HEK293 (cell line): ENCODE results near the gene AMPD3.

ENCODE experiments used
- CTCF ChIA-PET: fragments of 350-600 bp; formaldehyde crosslinking; extraction: SDS; loops from one replicate; lab custom pipeline; 2021; ENCODE audit warnings: antibody characterized with exemption; lab: Yijun Ruan, JAX
- POLR2A ChIA-PET: fragments of 300-600 bp; formaldehyde crosslinking; extraction: SDS; loops from one replicate; lab custom pipeline; 2020; ENCODE audit warnings: antibody characterized with exemption, inconsistent platforms; lab: Yijun Ruan, JAX
- H3K27ac ChIP-seq: fragments of 200-500 bp; sonication (Bioruptor generic); 2 replicates; pipeline ENCODE4 v1.5.1; 2014; ENCODE audit warnings: low read depth, low read length, control low read depth, inconsistent platforms; ENCODE audit errors: extremely low read depth
- H3K36me3 ChIP-seq, 2 experiments: fragments of 200-500 bp in 1 of 2; sonication (Bioruptor generic) in 1 of 2; 1 replicate in 1 of 2; 2 replicates in 1 of 2; pipeline ENCODE4 v1.5.1; 2014 to 2017; ENCODE audit warnings: inconsistent platforms in 2 of 2, low read length in 2 of 2; ENCODE audit not compliant: control insufficient read depth in 2 of 2, insufficient read depth in 1 of 2
- H3K4me1 ChIP-seq: fragments of 200-500 bp; sonication (Bioruptor generic); 2 replicates; pipeline ENCODE4 v1.5.1; 2014; ENCODE audit warnings: mild to moderate bottlenecking, low read length, inconsistent platforms; ENCODE audit not compliant: control insufficient read depth, insufficient read depth
- H3K4me3 ChIP-seq: 2 replicates; pipeline ENCODE4 v1.5.1; 2011; ENCODE audit warnings: low read depth, mild to moderate bottlenecking, control low read depth, low read length, moderate library complexity
- H3K9me3 ChIP-seq: fragments of 200-500 bp; sonication (Bioruptor generic); 2 replicates; pipeline ENCODE4 v1.5.1; 2014; ENCODE audit warnings: low read depth, low read length, inconsistent platforms; ENCODE audit not compliant: control insufficient read depth, insufficient read depth
- SETDB1 ChIP-seq: IDR thresholded peaks from one replicate; pipeline ENCODE4 v1.6.1; 2017; ENCODE audit warnings: mild to moderate bottlenecking, low read length, moderate library complexity, mixed read lengths; ENCODE audit not compliant: insufficient read length
- YY2 ChIP-seq: fragments of 450-650 bp; formaldehyde crosslinking; IDR thresholded peaks from 2 replicates; pipeline ENCODE4 v1.5.1; 2016; ENCODE audit warnings: missing biosample characterization, missing genetic modification characterization
- ZBTB8A ChIP-seq: fragments of 450-650 bp; formaldehyde crosslinking; IDR thresholded peaks from 2 replicates; pipeline ENCODE4 v1.5.1; 2016; ENCODE audit warnings: missing biosample characterization, missing genetic modification characterization
- ZFP37 ChIP-seq: fragments of 450-650 bp; formaldehyde crosslinking; IDR thresholded peaks from 2 replicates; pipeline ENCODE4 v1.5.1; 2016; ENCODE audit warnings: missing biosample characterization, missing genetic modification characterization
- ZNF133 ChIP-seq: fragments of 450-650 bp; formaldehyde crosslinking; IDR thresholded peaks from 2 replicates; pipeline ENCODE4 v1.5.1; 2016; ENCODE audit warnings: missing biosample characterization, missing genetic modification characterization
- ZNF366 ChIP-seq: fragments of 450-650 bp; formaldehyde crosslinking; conservative IDR thresholded peaks from 2 replicates; pipeline ENCODE4 v1.5.1; 2016; ENCODE audit warnings: missing biosample characterization, missing genetic modification characterization
- ZNF416 ChIP-seq: fragments of 450-650 bp; formaldehyde crosslinking; IDR thresholded peaks from 2 replicates; pipeline ENCODE4 v1.5.1; 2016; ENCODE audit warnings: missing biosample characterization, missing genetic modification characterization
- ZNF473 ChIP-seq: fragments of 450-650 bp; formaldehyde crosslinking; IDR thresholded peaks from 2 replicates; pipeline ENCODE4 v1.5.1; 2017; ENCODE audit warnings: missing biosample characterization, missing genetic modification characterization
- ZNF571 ChIP-seq: fragments of 450-650 bp; formaldehyde crosslinking; IDR thresholded peaks from 2 replicates; pipeline ENCODE4 v1.5.0; 2017; ENCODE audit warnings: missing biosample characterization, missing genetic modification characterization
- ZNF639 ChIP-seq: fragments of 450-650 bp; formaldehyde crosslinking; IDR thresholded peaks from 2 replicates; pipeline ENCODE4 v1.5.1; 2016; ENCODE audit warnings: missing biosample characterization, missing genetic modification characterization
- TF ChIP-seq, protein P1 (sequence below): fragments of 450-650 bp; formaldehyde crosslinking; IDR thresholded peaks from 2 replicates; pipeline ENCODE4 v1.5.1; 2016; ENCODE audit warnings: missing biosample characterization, missing genetic modification characterization

The AMPD3 gene

DNA sequence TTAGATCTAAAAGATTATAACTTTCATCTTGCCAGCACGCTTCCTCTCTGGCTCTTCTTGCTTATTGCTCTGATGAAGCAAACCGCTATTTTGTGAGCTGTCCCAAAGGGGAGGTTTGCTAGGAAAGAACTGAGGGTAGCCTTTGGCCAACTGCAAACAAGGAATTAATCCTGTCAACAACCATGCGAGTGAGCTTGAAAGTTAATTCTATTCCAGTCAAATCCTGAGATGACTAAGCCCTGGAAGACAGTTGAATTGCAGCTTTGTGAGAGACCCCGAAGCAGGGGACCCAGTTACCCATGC, 96.2 kb downstream of the AMPD3 start:
- H3K27ac ChIP-seq = no peak overlapping the region
- CTCF ChIA-PET = interaction anchor here (0.9 to 1.3 kb wide), 2 partner anchors 10 kb away, joined by 3 to 4 read pairs; partner anchors contain the start of gene RNF141
- no peaks in the 10 kb centered on the region for H3K4me1 ChIP-seq
- POLR2A ChIA-PET = no interaction called here
- TF ChIP-seq ZNF571 = no peak
- TF ChIP-seq YY2 (tag by site-specific recombination) = no peak
- no peak for TF ChIP-seq ZFP37 (tag by site-specific recombination)
- TF ChIP-seq, protein P1, sequence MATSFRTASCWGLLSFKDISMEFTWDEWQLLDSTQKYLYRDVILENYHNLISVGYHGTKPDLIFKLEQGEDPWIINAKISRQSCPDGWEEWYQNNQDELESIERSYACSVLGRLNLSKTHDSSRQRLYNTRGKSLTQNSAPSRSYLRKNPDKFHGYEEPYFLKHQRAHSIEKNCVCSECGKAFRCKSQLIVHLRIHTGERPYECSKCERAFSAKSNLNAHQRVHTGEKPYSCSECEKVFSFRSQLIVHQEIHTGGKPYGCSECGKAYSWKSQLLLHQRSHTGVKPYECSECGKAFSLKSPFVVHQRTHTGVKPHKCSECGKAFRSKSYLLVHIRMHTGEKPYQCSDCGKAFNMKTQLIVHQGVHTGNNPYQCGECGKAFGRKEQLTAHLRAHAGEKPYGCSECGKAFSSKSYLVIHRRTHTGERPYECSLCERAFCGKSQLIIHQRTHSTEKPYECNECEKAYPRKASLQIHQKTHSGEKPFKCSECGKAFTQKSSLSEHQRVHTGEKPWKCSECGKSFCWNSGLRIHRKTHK (tag by site-specific recombination) = no peak
- TF ChIP-seq, all 188 proteins: peak for 0
- no peaks in the 10 kb centered on the region for H3K36me3 ChIP-seq
- H3K9me3 ChIP-seq = no peaks in the 10 kb centered on the region
- no peak overlapping the region for H3K4me3 ChIP-seq

DNA sequence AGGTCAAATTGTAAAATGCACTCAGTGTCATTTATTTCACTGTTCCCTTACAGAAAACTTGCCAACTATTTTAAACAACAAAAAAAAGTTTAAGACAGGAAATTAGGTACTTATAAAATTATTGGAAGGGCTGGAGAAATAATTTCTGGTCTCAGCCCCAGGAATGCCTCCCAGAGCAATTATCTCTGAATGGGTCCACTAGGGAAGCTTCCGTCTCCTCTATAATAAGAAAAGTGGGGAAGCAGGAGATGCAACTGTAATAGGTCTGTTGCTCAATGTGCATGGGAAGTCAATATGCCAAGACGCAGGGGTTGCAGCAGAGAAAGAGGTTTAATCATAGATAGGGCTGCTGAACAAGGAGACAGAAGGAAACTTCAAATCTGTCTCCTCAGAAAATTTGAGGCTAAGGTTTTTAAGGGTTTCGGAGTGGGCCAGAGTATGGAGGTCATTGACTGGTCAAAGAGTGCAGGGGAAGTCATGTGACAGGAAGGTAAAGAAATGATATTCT, 96.8 kb downstream of the AMPD3 start:
- TF ChIP-seq ZNF639 (tag by site-specific recombination) = no peak
- peak; percentile 27 for TF ChIP-seq SETDB1
- H3K9me3 ChIP-seq = no peaks in the 10 kb centered on the region
- POLR2A ChIA-PET = no interaction called here
- CTCF ChIA-PET = interaction anchor here (1.3 kb wide), 1 partner anchor 11 kb away, joined by 3 read pairs; the partner anchor contains the start of gene RNF141
- no peak overlapping the region for H3K27ac ChIP-seq
- no peaks in the 10 kb centered on the region for H3K36me3 ChIP-seq
- no peaks in the 10 kb centered on the region for H3K4me1 ChIP-seq
- H3K4me3 ChIP-seq = no peak overlapping the region

- ChIA-PET POLR2A (no interaction called here), CTCF (interaction anchor here (1.1 to 1.8 kb wide), 2 partner anchors 16 to 942 kb away, joined by 3 to 5 read pairs; partner anchors contain the start of gene RNF141)
Measured at GRCh38 chr11:10556590-10556989, 101.5 kb downstream of the AMPD3 start.

More at GRCh38 chr11:10556590-10556989, 101.5 kb downstream of the AMPD3 start:
- H3K36me3 ChIP-seq = no peaks in the 10 kb centered on the region
- no peak overlapping the region for H3K27ac ChIP-seq
- no peaks in the 10 kb centered on the region for H3K9me3 ChIP-seq
- no peaks in the 10 kb centered on the region for H3K4me1 ChIP-seq
- no peak overlapping the region for H3K4me3 ChIP-seq
- TF ChIP-seq ZNF133 (tag by site-specific recombination) (no peak), ZNF416 (tag by site-specific recombination) (no peak), ZNF366 (tag by site-specific recombination) (peak; percentile 40; the same call in 1 of the 2 replicates), ZNF473 (tag by site-specific recombination) (no peak), ZBTB8A (tag by site-specific recombination) (no peak)
